Breast epithelium (tissue), 3 donors: ENCODE results near the gene SIRPA.

ENCODE experiments used
- CTCF ChIP-seq, 3 donors: fragments of 450-650 bp; IDR thresholded peaks; one replicate each; pipeline ENCODE4 v1.5.1; 2016 to 2017; ENCODE audit warnings: antibody characterized with exemption in 3 of 3, mild to moderate bottlenecking in 3 of 3, moderate library complexity in 3 of 3
- POLR2A ChIP-seq: fragments of 450-650 bp; IDR thresholded peaks from one replicate; pipeline ENCODE4 v1.6.1; 2016; ENCODE audit warnings: antibody characterized with exemption, mild to moderate bottlenecking, moderate library complexity

GRCh38 chr20:1879369-1879768 is 15.8 kb upstream of the SIRPA start:
- TF ChIP-seq CTCF (IDR thresholded peaks at IDR 0.05), result no peak
- no peak for TF ChIP-seq POLR2A
